A549 (cell line): ENCODE results near the gene GPR37L1.

ENCODE experiments used
- JUN ChIP-seq, 2 experiments: fragments of >200 bp; sonication (Bioruptor Twin); formaldehyde crosslinking; IDR thresholded peaks; 2 replicates in 1 of 2; 3 replicates in 1 of 2; pipeline ENCODE4 v1.6.1; 2016 to 2017
- POLR2A ChIP-seq: IDR thresholded peaks from 2 replicates; pipeline ENCODE4 v1.6.1; 2012; ENCODE audit warnings: mild to moderate bottlenecking, low read length
- TF ChIP-seq, protein P1 (sequence below): fragments of >200 bp; sonication (Bioruptor Twin); formaldehyde crosslinking; IDR thresholded peaks from 3 replicates; pipeline ENCODE4 v1.5.1; 2016

DNA sequence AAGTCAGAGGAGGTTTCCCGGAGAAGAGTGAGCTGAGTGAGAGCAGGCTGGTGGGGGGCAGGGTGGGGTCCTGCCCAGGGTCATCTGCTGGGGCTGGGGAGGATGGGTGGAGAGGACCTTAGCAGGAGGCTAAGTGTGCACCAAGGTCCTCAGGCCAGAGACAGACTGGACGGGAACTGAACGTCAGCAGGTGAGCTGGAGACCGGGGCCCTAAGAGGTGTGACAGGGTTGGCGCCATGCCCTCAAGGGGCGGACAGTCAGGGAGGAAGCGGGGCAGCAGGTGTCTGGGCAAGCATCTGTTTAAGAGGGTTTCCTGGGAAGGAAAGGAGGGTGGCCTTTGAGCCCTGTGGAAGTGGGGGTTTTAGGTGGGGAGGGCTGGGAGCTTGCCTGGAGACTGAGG, 51.3 kb downstream of the GPR37L1 start:
- TF ChIP-seq, protein P1, sequence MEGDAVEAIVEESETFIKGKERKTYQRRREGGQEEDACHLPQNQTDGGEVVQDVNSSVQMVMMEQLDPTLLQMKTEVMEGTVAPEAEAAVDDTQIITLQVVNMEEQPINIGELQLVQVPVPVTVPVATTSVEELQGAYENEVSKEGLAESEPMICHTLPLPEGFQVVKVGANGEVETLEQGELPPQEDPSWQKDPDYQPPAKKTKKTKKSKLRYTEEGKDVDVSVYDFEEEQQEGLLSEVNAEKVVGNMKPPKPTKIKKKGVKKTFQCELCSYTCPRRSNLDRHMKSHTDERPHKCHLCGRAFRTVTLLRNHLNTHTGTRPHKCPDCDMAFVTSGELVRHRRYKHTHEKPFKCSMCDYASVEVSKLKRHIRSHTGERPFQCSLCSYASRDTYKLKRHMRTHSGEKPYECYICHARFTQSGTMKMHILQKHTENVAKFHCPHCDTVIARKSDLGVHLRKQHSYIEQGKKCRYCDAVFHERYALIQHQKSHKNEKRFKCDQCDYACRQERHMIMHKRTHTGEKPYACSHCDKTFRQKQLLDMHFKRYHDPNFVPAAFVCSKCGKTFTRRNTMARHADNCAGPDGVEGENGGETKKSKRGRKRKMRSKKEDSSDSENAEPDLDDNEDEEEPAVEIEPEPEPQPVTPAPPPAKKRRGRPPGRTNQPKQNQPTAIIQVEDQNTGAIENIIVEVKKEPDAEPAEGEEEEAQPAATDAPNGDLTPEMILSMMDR, result no peak
- TF ChIP-seq POLR2A, result no peak
- TF ChIP-seq JUN (IDR thresholded peaks at IDR 0.05), result no peak
